Measurements from ENCODE around the gene MAP3K14. TPM values are rescaled to one million over a fixed set of nuclear protein-coding genes. Genes with fewer than 3 reads are reported as not detected.

MAP3K14 gene
- 4.6 and 6.0 TPM in 2 replicates for total RNA-seq

GRCh38 chr17:45316434-45317110, at the start of gene MAP3K14:
Gene MAP3K14 (minus strand): TSS chr17:45317020. CDS start chr17:45290745, 26,275 bp downstream.

GRCh38 chr17:45261577-45262515, 55.0 kb downstream of the MAP3K14 start, which contains the start of gene SPATA32:
Gene SPATA32 (minus strand): TSS chr17:45262094. CDS start chr17:45262016, 78 bp downstream.

GRCh38 chr17:45221081-45222013, 95.5 kb downstream of the MAP3K14 start, which contains the start of gene FMNL1:
Gene FMNL1 (plus strand): TSS chr17:45221885. CDS start chr17:45222125, 240 bp downstream.

Other genes with a start within 250 kb of the MAP3K14 start
- 74.5 and 178 TPM in 2 replicates for gene PLCD3, start 184.5 kb downstream of the MAP3K14 start, total RNA-seq
- 2.9 and 10.6 TPM in 2 replicates for gene ACBD4, start 181.3 kb downstream of the MAP3K14 start, total RNA-seq
- 9.6 and 14.8 TPM in 2 replicates for gene HEXIM1, start 168.5 kb downstream of the MAP3K14 start, total RNA-seq
- 5.2 and 13.4 TPM in 2 replicates for gene HEXIM2, start 155.1 kb downstream of the MAP3K14 start, total RNA-seq
- 10.6 and 11.4 TPM in 2 replicates for gene FMNL1, start 95.1 kb downstream of the MAP3K14 start, total RNA-seq
- gene SPATA32, start 54.9 kb downstream of the MAP3K14 start, total RNA-seq = not detected in 2 replicates
- gene ARHGAP27, start 115.8 kb upstream of the MAP3K14 start, total RNA-seq = 11.1 and 14.1 TPM in 2 replicates
- 11.9 and 22.2 TPM in 2 replicates for gene PLEKHM1, start 173.7 kb upstream of the MAP3K14 start, total RNA-seq

Data from mesangial cell (primary cell).